Neuronal stem cell (in vitro differentiated cells): Measurements from ENCODE around the gene BRI3.
A peak's percentile ranks its signal among the peaks of the same experiment; 100 is the strongest.

ENCODE experiments used
- DNase-seq: peaks from one replicate; pipeline ENCODE4 v3.0.0-alpha.2; 2013; ENCODE audit warnings: low spot score
- H2AFZ ChIP-seq: one replicate; pipeline ENCODE4 v1.6.1; 2013; ENCODE audit warnings: mild to moderate bottlenecking, low read length, inconsistent platforms
- H2AK5ac ChIP-seq: 2 replicates; pipeline ENCODE4 v1.6.1; 2013; ENCODE audit warnings: low read depth, mild to moderate bottlenecking, inconsistent platforms, low read length, moderate library complexity, mixed read lengths
- H2BK120ac ChIP-seq: 2 replicates; pipeline ENCODE4 v1.6.1; 2013; ENCODE audit warnings: low read depth, mild to moderate bottlenecking, inconsistent platforms, low read length, moderate library complexity, mixed read lengths
- H2BK12ac ChIP-seq: one replicate; pipeline ENCODE4 v1.6.1; 2013; ENCODE audit warnings: low read length, inconsistent platforms
- H2BK15ac ChIP-seq: 2 replicates; pipeline ENCODE4 v1.6.1; 2013; ENCODE audit warnings: mild to moderate bottlenecking, low read length, inconsistent platforms, mixed read lengths
- H2BK5ac ChIP-seq: one replicate; pipeline ENCODE4 v1.6.1; 2013; ENCODE audit warnings: inconsistent platforms, mild to moderate bottlenecking, low read length, moderate library complexity
- H3K14ac ChIP-seq: one replicate; pipeline ENCODE4 v1.6.1; 2013; ENCODE audit warnings: low read length, inconsistent platforms
- H3K18ac ChIP-seq: 2 replicates; pipeline ENCODE4 v1.6.1; 2013; ENCODE audit warnings: low read length, inconsistent platforms
- H3K23ac ChIP-seq: 2 replicates; pipeline ENCODE4 v1.6.1; 2013; ENCODE audit warnings: low read depth, mild to moderate bottlenecking, mixed read lengths, low read length, inconsistent platforms; ENCODE audit not compliant: poor library complexity
- H3K27ac ChIP-seq: replicated peaks from 3 replicates; pipeline ENCODE4 v1.5.1; 2013; ENCODE audit warnings: low read length, inconsistent platforms
- H3K27me3 ChIP-seq, 3 experiments: 2 replicates each; pipeline ENCODE4 v1.6.1; 2013; ENCODE audit warnings: low read length in 3 of 3, mild to moderate bottlenecking in 2 of 3, inconsistent platforms in 1 of 3, low read depth in 1 of 3, mixed read lengths in 1 of 3, moderate library complexity in 1 of 3; ENCODE audit not compliant: control insufficient read depth in 3 of 3, insufficient read depth in 3 of 3
- H3K36me3 ChIP-seq, 2 donors: replicated peaks in 1 of 2; 2 replicates each; pipeline ENCODE4 v1.6.1; 2013; ENCODE audit warnings: low read length in 2 of 2; ENCODE audit not compliant: control insufficient read depth in 2 of 2, insufficient read depth in 2 of 2
- H3K4ac ChIP-seq: 2 replicates; pipeline ENCODE4 v1.6.1; 2013; ENCODE audit warnings: inconsistent platforms, mild to moderate bottlenecking, low read length, moderate library complexity
- H3K4me1 ChIP-seq, 2 donors: 1 replicate in 1 of 2; 2 replicates in 1 of 2; pipeline ENCODE4 v1.6.1; 2013; ENCODE audit warnings: low read length in 2 of 2, low read depth in 1 of 2; ENCODE audit not compliant: control insufficient read depth in 2 of 2, insufficient read depth in 1 of 2
- H3K4me2 ChIP-seq: one replicate; pipeline ENCODE4 v1.6.1; 2013; ENCODE audit warnings: mild to moderate bottlenecking, low read length, inconsistent platforms; ENCODE audit not compliant: insufficient read depth, poor library complexity, severe bottlenecking
- H3K4me3 ChIP-seq, 2 donors: 2 replicates each; pipeline ENCODE4 v1.5.1; 2013; ENCODE audit warnings: low read length in 2 of 2, mild to moderate bottlenecking in 2 of 2, inconsistent platforms in 1 of 2, moderate library complexity in 1 of 2
- H3K79me1 ChIP-seq: one replicate; pipeline ENCODE4 v1.6.1; 2013; ENCODE audit warnings: low read depth, mild to moderate bottlenecking, inconsistent platforms, low read length, moderate library complexity
- H3K9ac ChIP-seq: one replicate; pipeline ENCODE4 v1.6.1; 2013; ENCODE audit warnings: mild to moderate bottlenecking, low read depth, low read length, inconsistent platforms; ENCODE audit not compliant: poor library complexity
- H3K9me3 ChIP-seq, 2 donors: replicated peaks in 1 of 2; 2 replicates each; pipeline versions ENCODE3 to v1.6.1; 2013; ENCODE audit warnings: low read length in 2 of 2, mild to moderate bottlenecking in 2 of 2, inconsistent platforms in 1 of 2, low read depth in 1 of 2, mixed read lengths in 1 of 2, moderate library complexity in 1 of 2; ENCODE audit not compliant: control insufficient read depth in 2 of 2, insufficient read depth in 1 of 2
- H4K8ac ChIP-seq: one replicate; pipeline ENCODE4 v1.6.1; 2013; ENCODE audit warnings: low read depth, mild to moderate bottlenecking, inconsistent platforms, low read length, moderate library complexity
- H4K91ac ChIP-seq: one replicate; pipeline ENCODE4 v1.6.1; 2013; ENCODE audit warnings: low read length, low read depth, mild to moderate bottlenecking, inconsistent platforms; ENCODE audit not compliant: poor library complexity
- WGBS, 2 donors: extraction: QIAGEN DNeasy Blood & Tissue Kit; methylation state at CpG; one replicate each; pipeline ENCODE4 v1.1.7; 2013; ENCODE audit warnings: missing lambda C conversion rate in 2 of 2, mixed read lengths in 1 of 2; ENCODE audit not compliant: insufficient read length in 2 of 2, insufficient replicate concordance in 1 of 2; ENCODE audit errors: extremely low coverage in 2 of 2; 5-methylcytosine and 5-hydroxymethylcytosine counted together

Gene BRI3

GRCh38 chr7:98236355-98237185, 44.9 kb upstream of the BRI3 start:
- Histone ChIP-seq H3K9me3 (no peaks in the 10 kb centered on the region), H2AFZ (no peak overlapping the region), H2AK5ac (no peak overlapping the region), H4K91ac (no peak overlapping the region), H3K79me1 (peaks cover 5% of the 10 kb centered on the region), H3K27ac (no peak overlapping the region), H3K4ac (no peak overlapping the region), H3K36me3 (peaks cover 3 to 33% of the 10 kb centered on the region in 2 donors), H2BK12ac (no peak overlapping the region), H2BK5ac (peak overlapping the region; percentile 3), H3K4me1 (peaks cover 0 to 1% of the 10 kb centered on the region in 2 donors), H3K4me2 (no peak overlapping the region), H3K18ac (no peak overlapping the region), H3K14ac (no peak overlapping the region), H2BK15ac (no peak overlapping the region), H4K8ac (no peak overlapping the region), H3K27me3 (no peaks in the 10 kb centered on the region), H3K9ac (no peak overlapping the region), H3K23ac (peak overlapping the region; percentile 31), H2BK120ac (no peak overlapping the region), H3K4me3 (no peak overlapping the region)
- WGBS, 2 donors = no CpG with 5 or more reads among the region's 25 CpGs
- no peak for DNase-seq

- peaks cover 2 to 4% of the 10 kb centered on the region in 2 donors for H3K4me1 ChIP-seq
- H2AK5ac ChIP-seq = no peak overlapping the region
- no peak overlapping the region for H3K18ac ChIP-seq
- H3K23ac ChIP-seq = no peak overlapping the region
- no CpG with 5 or more reads among the region's 4 CpGs for WGBS, 2 donors
- no peaks in the 10 kb centered on the region for H3K27me3 ChIP-seq
- no peak overlapping the region for H2AFZ ChIP-seq
- peaks cover 3 to 33% of the 10 kb centered on the region in 2 donors for H3K36me3 ChIP-seq
- H2BK15ac ChIP-seq = no peak overlapping the region
- no peak overlapping the region for H3K14ac ChIP-seq
- no peak overlapping the region for H2BK120ac ChIP-seq
- no peak overlapping the region for H2BK5ac ChIP-seq
- no peak overlapping the region for H3K9ac ChIP-seq
- H3K27ac ChIP-seq = no peak overlapping the region
- peak overlapping the region; percentile 84 for H2BK12ac ChIP-seq
- H3K9me3 ChIP-seq = no peaks in the 10 kb centered on the region
- no peak overlapping the region for H4K91ac ChIP-seq
- no peak for DNase-seq
- H3K79me1 ChIP-seq = peaks cover 5% of the 10 kb centered on the region
- H3K4ac ChIP-seq = no peak overlapping the region
- H3K4me3 ChIP-seq = no peak overlapping the region
- H3K4me2 ChIP-seq = no peak overlapping the region
- H4K8ac ChIP-seq = no peak overlapping the region
These were observed 43.4 kb upstream of the BRI3 start for GRCh38 chr7:98238076-98238475.

- no peaks in the 10 kb centered on the region for H3K27me3 ChIP-seq
- no peak overlapping the region for H3K9ac ChIP-seq
- H3K9me3 ChIP-seq = no peaks in the 10 kb centered on the region
- peaks cover 5% of the 10 kb centered on the region for H3K79me1 ChIP-seq
- H3K4me1 ChIP-seq = peaks cover 2 to 4% of the 10 kb centered on the region in 2 donors
- no peak overlapping the region for H3K4me3 ChIP-seq
- H2BK120ac ChIP-seq = no peak overlapping the region
- peaks cover 3 to 33% of the 10 kb centered on the region in 2 donors for H3K36me3 ChIP-seq
- no peak overlapping the region for H2AK5ac ChIP-seq
- no peak overlapping the region for H3K18ac ChIP-seq
- H3K27ac ChIP-seq = no peak overlapping the region
- H4K91ac ChIP-seq = no peak overlapping the region
- H4K8ac ChIP-seq = no peak overlapping the region
- no peak overlapping the region for H2BK15ac ChIP-seq
- H2BK12ac ChIP-seq = no peak overlapping the region
- WGBS, 2 donors = no CpG with 5 or more reads among the region's 9 CpGs
- no peak overlapping the region for H3K4me2 ChIP-seq
- no peak overlapping the region for H2AFZ ChIP-seq
- no peak overlapping the region for H2BK5ac ChIP-seq
- no peak overlapping the region for H3K4ac ChIP-seq
- no peak for DNase-seq
- no peak overlapping the region for H3K14ac ChIP-seq
- H3K23ac ChIP-seq = no peak overlapping the region
These were observed 42.5 kb upstream of the BRI3 start for GRCh38 chr7:98238976-98239375.

- Histone ChIP-seq H2BK5ac (no peak overlapping the region), H3K4me2 (no peak overlapping the region), H2BK12ac (no peak overlapping the region), H3K27me3 (no peaks in the 10 kb centered on the region), H3K4me1 (peaks cover 2 to 4% of the 10 kb centered on the region in 2 donors), H3K79me1 (peaks cover 3% of the 10 kb centered on the region), H2BK120ac (no peak overlapping the region), H3K23ac (no peak overlapping the region), H2AFZ (no peak overlapping the region), H3K18ac (peak overlapping the region; percentile 38), H3K9me3 (no peaks in the 10 kb centered on the region), H2BK15ac (no peak overlapping the region), H4K8ac (no peak overlapping the region), H3K14ac (no peak overlapping the region), H3K4ac (no peak overlapping the region), H3K27ac (no peak overlapping the region), H3K36me3 (peaks cover 7 to 36% of the 10 kb centered on the region in 2 donors), H3K9ac (no peak overlapping the region), H2AK5ac (peak overlapping the region; percentile 66), H3K4me3 (no peak overlapping the region), H4K91ac (no peak overlapping the region)
- DNase-seq = peak; percentile 37
- no CpG with 5 or more reads among the region's 19 CpGs for WGBS, 2 donors
These were observed 40.4 kb upstream of the BRI3 start for GRCh38 chr7:98240961-98241673.
